Activated T-cell treated with anti-CD3 and anti-CD28 coated beads, Interleukin-2, amount 50 U/mL, for 48 hours (primary cell): ENCODE data around the gene CYP4F2.
A peak's percentile ranks its signal among the peaks of the same experiment; 100 is the strongest.
"Not testable (repeated sequence)": the region's sequence is repeated elsewhere in the genome, so short reads cannot be mapped to it uniquely, and the experiment has no call there.

Experiments
- DNase-seq, 2 experiments: peaks; one replicate each; pipeline ENCODE4 v3.0.0-alpha.2; 2020

Gene CYP4F2

GRCh38 chr19:15899561-15899960, 1.7 kb upstream of the CYP4F2 start:
- not testable (repeated sequence) for DNase-seq

GRCh38 chr19:15897026-15897737, 692 bp downstream of the CYP4F2 start:
- no peak for DNase-seq

GRCh38 chr19:15895876-15896430, 1.9 kb downstream of the CYP4F2 start:
- DNase-seq: no peak

GRCh38 chr19:15894359-15894758, 3.5 kb downstream of the CYP4F2 start:
- no peak for DNase-seq

- no peak for DNase-seq
These were observed 4.4 kb downstream of the CYP4F2 start for GRCh38 chr19:15893477-15893876.

- DNase-seq: no peak
These were observed 5.9 kb downstream of the CYP4F2 start for GRCh38 chr19:15892012-15892411.

- no peak for DNase-seq
These were observed 6.4 kb downstream of the CYP4F2 start for GRCh38 chr19:15891434-15891833.

- DNase-seq: not testable (repeated sequence)
These were observed 8.5 kb downstream of the CYP4F2 start for GRCh38 chr19:15889339-15889738.

- no peak for DNase-seq
These were observed 12.0 kb downstream of the CYP4F2 start for GRCh38 chr19:15885919-15886318.

- no peak for DNase-seq
These were observed 12.7 kb downstream of the CYP4F2 start for GRCh38 chr19:15885167-15885566.

- DNase-seq: not testable (repeated sequence)
These were observed 14.5 kb downstream of the CYP4F2 start for GRCh38 chr19:15883329-15883728.

- no peak for DNase-seq
These were observed 22.9 kb downstream of the CYP4F2 start for GRCh38 chr19:15874821-15875474.

GRCh38 chr19:15873771-15874170, 24.1 kb downstream of the CYP4F2 start:
- not testable (repeated sequence) for DNase-seq

GRCh38 chr19:15871570-15871969, 26.3 kb downstream of the CYP4F2 start:
- peak; percentile 26 to 41 for DNase-seq

- DNase-seq: no peak
These were observed 28.0 kb downstream of the CYP4F2 start for GRCh38 chr19:15869873-15870272.

GRCh38 chr19:15869109-15869555, 28.7 kb downstream of the CYP4F2 start:
- DNase-seq: peak; percentile 26 to 30

GRCh38 chr19:15866636-15867035, 31.2 kb downstream of the CYP4F2 start:
- DNase-seq: no peak

GRCh38 chr19:15864824-15865223, 33.0 kb downstream of the CYP4F2 start:
- no peak for DNase-seq

GRCh38 chr19:15863272-15863671, 34.6 kb downstream of the CYP4F2 start:
- no peak for DNase-seq

GRCh38 chr19:15862444-15862843, 35.4 kb downstream of the CYP4F2 start:
- no peak for DNase-seq

GRCh38 chr19:15860522-15860921, 37.4 kb downstream of the CYP4F2 start:
- no peak for DNase-seq

- no peak for DNase-seq
These were observed 38.7 kb downstream of the CYP4F2 start for GRCh38 chr19:15859187-15859586.

GRCh38 chr19:15850385-15850784, 47.5 kb downstream of the CYP4F2 start:
- DNase-seq: no peak

GRCh38 chr19:15846923-15847322, 51.0 kb downstream of the CYP4F2 start:
- no peak for DNase-seq
